SK-MEL-5 (cell line): ENCODE data around the gene INAVA. TPM values are rescaled to one million over a fixed set of nuclear protein-coding genes. Genes with fewer than 3 reads are reported as not detected.

Experiments
- DNase-seq: peaks from one replicate; pipeline ENCODE4 v3.0.0-alpha.2; 2016; ENCODE audit warnings: low read depth, low spot score
- in situ Hi-C: cut with HindIII; loops from 2 replicates; pipeline ENCODE4 v1.10.0; 2016; ENCODE audit warnings: low sequenced_read_pairs, high pct_unique_total_duplicates, low pct_unique_long_range_greater_than_20kb
- total RNA-seq: library from RNA; depleted of rRNA; stranded (reverse); fragments of >200 nt; shearing (Covaris generic); gene quantifications from 2 replicates; pipeline ENCODE4 v1.2.3, GENCODE V29; 2014

The INAVA gene
- total RNA-seq, 1 experiment from 2014 or later, result not detected

- DNase-seq, result no peak
- in situ Hi-C loops, result no loop called here
Measured at GRCh38 chr1:200892546-200892945, 2.2 kb upstream of the INAVA start.

GRCh38 chr1:200892958-200893357 is 1.7 kb upstream of the INAVA start:
- in situ Hi-C loops, result no loop called here
- DNase-seq, result no peak

GRCh38 chr1:200893411-200893901 is 1.2 kb upstream of the INAVA start:
- no peak for DNase-seq
- in situ Hi-C loops, result no loop called here

- in situ Hi-C loops, result no loop called here
- no peak for DNase-seq
Measured at GRCh38 chr1:200895443-200895789, 716 bp downstream of the INAVA start.

GRCh38 chr1:200895801-200896530 is 1.3 kb downstream of the INAVA start:
- no peak for DNase-seq
- in situ Hi-C loops, result no loop called here

GRCh38 chr1:200896531-200897196 is 2.0 kb downstream of the INAVA start:
- in situ Hi-C loops, result no loop called here

GRCh38 chr1:200897259-200897658 is 2.6 kb downstream of the INAVA start:
- DNase-seq, result no peak
- in situ Hi-C loops, result no loop called here

More at GRCh38 chr1:200896531-200897196, 2.0 kb downstream of the INAVA start:
- DNase-seq, result no peak

- DNase-seq, result no peak
- in situ Hi-C loops, result no loop called here
Measured at GRCh38 chr1:200899015-200899386, 4.3 kb downstream of the INAVA start.

GRCh38 chr1:200899451-200899915 is 4.8 kb downstream of the INAVA start:
- in situ Hi-C loops, result no loop called here
- no peak for DNase-seq

GRCh38 chr1:200899954-200900867 is 5.5 kb downstream of the INAVA start:
- in situ Hi-C loops, result no loop called here
- no peak for DNase-seq

GRCh38 chr1:200900877-200901276 is 6.2 kb downstream of the INAVA start:
- DNase-seq, result no peak
- in situ Hi-C loops, result no loop called here

GRCh38 chr1:200901350-200901749 is 6.7 kb downstream of the INAVA start:
- in situ Hi-C loops, result no loop called here

GRCh38 chr1:200901796-200902444 is 7.2 kb downstream of the INAVA start:
- in situ Hi-C loops, result no loop called here
- no peak for DNase-seq

More at GRCh38 chr1:200901350-200901749, 6.7 kb downstream of the INAVA start:
- DNase-seq, result no peak

GRCh38 chr1:200903793-200904192 is 9.1 kb downstream of the INAVA start:
- no peak for DNase-seq
- in situ Hi-C loops, result no loop called here

GRCh38 chr1:200904772-200905171 is 10.1 kb downstream of the INAVA start:
- in situ Hi-C loops, result no loop called here

GRCh38 chr1:200905411-200906052 is 10.8 kb downstream of the INAVA start:
- in situ Hi-C loops, result no loop called here
- no peak for DNase-seq

More at GRCh38 chr1:200904772-200905171, 10.1 kb downstream of the INAVA start:
- DNase-seq, result no peak

GRCh38 chr1:200906491-200906890 is 11.8 kb downstream of the INAVA start:
- in situ Hi-C loops, result no loop called here
- DNase-seq, result no peak
